Loucy (cell line): ENCODE results near the gene ATG7.

Experiments used
- EZH2phosphoT487 ChIP-seq: fragments of 200-600 bp; IDR thresholded peaks from 2 replicates; pipeline ENCODE4 v1.6.1; 2018; ENCODE audit warnings: antibody characterized with exemption, mild to moderate bottlenecking, moderate library complexity, borderline replicate concordance
- TF ChIP-seq, protein P1 (sequence below): fragments of 200-600 bp; sonication (generic); conservative IDR thresholded peaks from 2 replicates; pipeline ENCODE4 v1.5.1; 2014; ENCODE audit warnings: mild to moderate bottlenecking, antibody characterized with exemption, low read length

DNA sequence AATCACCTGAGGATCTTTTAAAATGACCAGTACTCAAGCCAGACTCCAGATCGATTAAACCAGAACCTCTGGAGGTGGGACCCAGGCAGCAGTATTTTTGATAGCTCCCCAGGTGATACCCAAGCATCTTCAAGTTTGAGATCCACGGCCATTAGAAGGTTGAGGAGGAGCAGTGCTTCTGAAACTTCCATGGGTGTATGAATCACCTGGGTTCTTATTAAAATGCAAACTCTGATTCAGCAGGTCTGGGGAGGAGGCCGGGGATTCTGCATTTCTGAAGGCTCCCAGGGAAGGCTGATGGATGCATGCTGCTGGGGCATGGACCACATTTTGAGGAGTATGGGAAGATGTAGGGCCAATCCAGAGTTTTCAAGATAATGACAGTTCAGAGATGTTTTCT is 55.4 kb downstream of the ATG7 start:
- TF ChIP-seq, protein P1, sequence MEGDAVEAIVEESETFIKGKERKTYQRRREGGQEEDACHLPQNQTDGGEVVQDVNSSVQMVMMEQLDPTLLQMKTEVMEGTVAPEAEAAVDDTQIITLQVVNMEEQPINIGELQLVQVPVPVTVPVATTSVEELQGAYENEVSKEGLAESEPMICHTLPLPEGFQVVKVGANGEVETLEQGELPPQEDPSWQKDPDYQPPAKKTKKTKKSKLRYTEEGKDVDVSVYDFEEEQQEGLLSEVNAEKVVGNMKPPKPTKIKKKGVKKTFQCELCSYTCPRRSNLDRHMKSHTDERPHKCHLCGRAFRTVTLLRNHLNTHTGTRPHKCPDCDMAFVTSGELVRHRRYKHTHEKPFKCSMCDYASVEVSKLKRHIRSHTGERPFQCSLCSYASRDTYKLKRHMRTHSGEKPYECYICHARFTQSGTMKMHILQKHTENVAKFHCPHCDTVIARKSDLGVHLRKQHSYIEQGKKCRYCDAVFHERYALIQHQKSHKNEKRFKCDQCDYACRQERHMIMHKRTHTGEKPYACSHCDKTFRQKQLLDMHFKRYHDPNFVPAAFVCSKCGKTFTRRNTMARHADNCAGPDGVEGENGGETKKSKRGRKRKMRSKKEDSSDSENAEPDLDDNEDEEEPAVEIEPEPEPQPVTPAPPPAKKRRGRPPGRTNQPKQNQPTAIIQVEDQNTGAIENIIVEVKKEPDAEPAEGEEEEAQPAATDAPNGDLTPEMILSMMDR = no peak
- no peak for TF ChIP-seq EZH2phosphoT487
